GM19238 (cell line): ENCODE data around the gene TBXAS1.
"Not testable (repeated sequence)": the region's sequence is repeated elsewhere in the genome, so short reads cannot be mapped to it uniquely, and the experiment has no call there.

Experiments
- DNase-seq: peaks from one replicate; pipeline ENCODE4 v3.0.0; 2011; ENCODE audit warnings: low spot score; ENCODE audit not compliant: insufficient read length

Gene TBXAS1

GRCh38 chr7:139886899-139887298 is 57.8 kb downstream of the TBXAS1 start:
- no peak for DNase-seq

- DNase-seq = no peak
These were observed 59.0 kb downstream of the TBXAS1 start for GRCh38 chr7:139887992-139888481.

- DNase-seq = no peak
These were observed 60.3 kb downstream of the TBXAS1 start for GRCh38 chr7:139889186-139889871.

GRCh38 chr7:139893461-139893860 is 64.4 kb downstream of the TBXAS1 start:
- DNase-seq = no peak

- DNase-seq = no peak
These were observed 64.9 kb downstream of the TBXAS1 start for GRCh38 chr7:139893999-139894398.

- DNase-seq = no peak
These were observed 66.2 kb downstream of the TBXAS1 start for GRCh38 chr7:139895141-139895829.

GRCh38 chr7:139896288-139896687 is 67.2 kb downstream of the TBXAS1 start:
- no peak for DNase-seq

GRCh38 chr7:139896831-139897230 is 67.8 kb downstream of the TBXAS1 start:
- no peak for DNase-seq

GRCh38 chr7:139897422-139898090 is 68.5 kb downstream of the TBXAS1 start:
- no peak for DNase-seq

- DNase-seq = no peak
These were observed 69.4 kb downstream of the TBXAS1 start for GRCh38 chr7:139898483-139898882.

GRCh38 chr7:139899328-139899955 is 70.4 kb downstream of the TBXAS1 start:
- no peak for DNase-seq

- DNase-seq = no peak
These were observed 71.3 kb downstream of the TBXAS1 start for GRCh38 chr7:139900326-139900725.

GRCh38 chr7:139901056-139901795 is 72.2 kb downstream of the TBXAS1 start:
- DNase-seq = no peak

- DNase-seq = no peak
These were observed 72.8 kb downstream of the TBXAS1 start for GRCh38 chr7:139901901-139902300.

GRCh38 chr7:139902436-139903102 is 73.5 kb downstream of the TBXAS1 start:
- DNase-seq = no peak

GRCh38 chr7:139903103-139903477 is 74.0 kb downstream of the TBXAS1 start:
- not testable (repeated sequence) for DNase-seq

GRCh38 chr7:139906879-139907278 is 77.8 kb downstream of the TBXAS1 start:
- no peak for DNase-seq

GRCh38 chr7:139908792-139909191 is 79.7 kb downstream of the TBXAS1 start:
- no peak for DNase-seq

- DNase-seq = no peak
These were observed 80.5 kb downstream of the TBXAS1 start for GRCh38 chr7:139909379-139910050.
